ENCODE measurements around the gene TMEM50A.
"Not testable (repeated sequence)": the region's sequence is repeated elsewhere in the genome, so short reads cannot be mapped to it uniquely, and the experiment has no call there.

GRCh38 chr1:25327864-25328790, 10.0 kb upstream of the TMEM50A start:
- not testable (repeated sequence) for TF ChIP-seq CTCF, POLR2A (IDR thresholded peaks at IDR 0.05)

All from right lobe of liver (tissue), 4 donors.